ENCODE measurements around the gene PLIN3. TPM values are rescaled to one million over a fixed set of nuclear protein-coding genes. Genes with fewer than 3 reads are reported as not detected.

PLIN3 gene
- total RNA-seq (2022; extraction: Qiagen RNA extraction), result 158 to 172 TPM (median 162 TPM) in 5 replicates

DNA sequence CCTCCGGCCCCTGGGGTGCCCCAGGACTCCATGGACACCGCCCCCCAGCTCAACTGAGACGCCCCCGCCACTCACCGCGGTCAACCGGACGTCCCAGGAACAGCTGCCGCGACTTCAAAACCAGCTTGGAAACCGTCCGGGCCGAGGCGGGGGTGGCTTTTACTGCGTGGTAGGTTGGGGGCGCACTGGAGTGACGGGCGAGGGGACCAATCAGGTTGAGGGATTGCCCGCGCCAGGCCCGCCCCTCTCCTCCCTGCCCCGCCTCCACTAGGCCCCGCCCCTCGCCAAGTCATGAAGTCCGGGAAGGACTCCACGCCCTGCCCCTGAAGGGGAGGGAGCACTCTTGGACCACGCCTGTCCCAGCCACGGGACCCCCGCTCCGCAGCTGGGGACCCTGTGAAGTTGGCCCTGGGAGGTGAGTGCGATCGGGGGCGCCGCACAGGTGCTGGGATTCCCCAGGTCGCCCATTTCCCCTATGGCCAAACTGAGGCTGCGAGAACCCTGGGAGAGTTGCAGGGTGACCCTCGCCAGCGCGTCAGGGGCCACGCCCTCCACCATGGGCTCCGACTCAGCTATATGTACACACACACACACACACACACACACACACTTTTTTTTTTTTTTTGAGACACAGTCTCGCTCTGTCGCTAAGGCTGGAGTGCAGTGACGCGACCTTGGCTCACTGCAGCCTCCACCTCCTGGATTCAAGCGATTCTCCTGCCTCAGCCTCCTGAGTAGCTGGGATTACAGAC lies at the start of gene PLIN3:
Gene PLIN3 (minus strand): TSS at position 134 of the 752 bp plus-strand sequence. CDS start 6,273 bp downstream, outside the sequence.

GRCh38 chr19:4909156-4909896 lies 41.9 kb upstream of the PLIN3 start, which contains the start of gene UHRF1:
Gene UHRF1 (plus strand): TSS chr19:4909501. CDS start chr19:4910886, 1,385 bp downstream.

DNA sequence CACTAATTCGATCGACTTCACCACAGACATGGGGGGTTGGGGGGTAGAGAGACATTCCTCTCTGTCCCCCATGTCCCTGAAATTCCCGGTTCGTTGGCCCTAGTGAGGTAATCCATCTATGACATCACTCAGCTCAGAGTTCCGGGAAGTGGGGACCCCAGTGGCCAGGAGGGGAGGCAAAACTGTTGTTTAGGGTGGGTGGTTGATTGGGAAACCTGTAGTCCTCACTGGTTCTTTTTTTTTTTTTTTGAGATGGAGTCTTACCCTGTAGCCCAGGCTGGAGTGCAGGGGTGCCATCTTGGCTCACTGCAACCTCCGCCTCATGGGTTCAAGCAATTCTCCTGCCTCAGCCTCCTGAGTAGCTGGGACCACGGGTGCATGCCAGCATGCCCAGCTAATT lies 35.3 kb upstream of the PLIN3 start, which contains the start of gene ARRDC5:
Gene ARRDC5 (minus strand): TSS at position 101 of the 400 bp plus-strand sequence. CDS start 71 bp downstream, at position 30.

DNA sequence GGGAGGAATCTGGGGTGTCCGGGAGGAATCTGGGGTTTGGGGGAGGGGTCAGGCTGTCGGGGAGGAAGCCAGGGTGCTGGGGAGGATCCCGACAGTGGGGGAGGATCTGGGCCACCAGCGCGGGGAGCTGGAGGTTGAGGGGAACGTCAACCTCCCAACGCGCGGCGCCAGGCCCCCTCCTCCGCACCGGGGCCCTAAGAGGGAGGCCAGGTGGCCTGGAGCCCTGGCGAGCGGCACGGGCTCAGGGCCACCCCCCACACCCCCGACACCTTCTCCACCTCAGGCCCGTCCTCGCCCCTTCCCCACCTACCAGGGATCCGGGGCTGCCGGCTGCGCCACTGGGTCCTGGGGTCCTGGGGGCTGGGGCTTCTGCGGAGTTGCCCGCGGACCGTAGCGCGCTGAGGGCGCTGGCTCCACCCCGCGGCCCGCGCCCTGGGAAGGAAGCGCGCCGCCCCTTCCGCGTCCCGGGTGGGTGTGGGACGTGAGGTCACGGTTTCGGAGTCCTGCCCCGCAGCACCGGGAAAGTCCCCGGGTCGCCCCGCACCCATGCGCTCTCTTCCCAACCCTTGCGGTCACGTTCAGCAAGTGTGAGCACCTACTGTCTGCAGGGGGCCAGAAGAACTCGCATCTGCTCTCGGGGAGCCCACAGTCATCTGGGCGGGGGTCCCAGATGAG lies 36.0 kb downstream of the PLIN3 start, which contains the start of gene TICAM1:
Gene TICAM1 (minus strand): TSS at position 409 of the 675 bp plus-strand sequence. CDS start 13,335 bp downstream, outside the sequence.

GRCh38 chr19:4791183-4792018 lies 76.1 kb downstream of the PLIN3 start, which contains the start of gene FEM1A:
Gene FEM1A (plus strand): TSS chr19:4791734. CDS start chr19:4791855, 121 bp downstream.

Other genes starting within 250 kb of the PLIN3 start
- 2.9 to 4.0 TPM (median 3.9 TPM) in 5 replicates for gene TNFAIP8L1, start 228.2 kb downstream of the PLIN3 start, total RNA-seq (2022; extraction: Qiagen RNA extraction)
- 108 to 143 TPM (median 136 TPM) in 5 replicates for gene MYDGF, start 197.3 kb downstream of the PLIN3 start, total RNA-seq (2022; extraction: Qiagen RNA extraction)
- 55.3 to 63.7 TPM (median 59.3 TPM) in 5 replicates for gene DPP9, start 143.8 kb downstream of the PLIN3 start, total RNA-seq (2022; extraction: Qiagen RNA extraction)
- 5.2 to 6.3 TPM (median 5.7 TPM) in 5 replicates for gene FEM1A, start 75.9 kb downstream of the PLIN3 start, total RNA-seq (2022; extraction: Qiagen RNA extraction)
- 8.6 to 10.3 TPM (median 9.4 TPM) in 5 replicates for gene TICAM1, start 36.0 kb downstream of the PLIN3 start, total RNA-seq (2022; extraction: Qiagen RNA extraction)
- not detected in 5 replicates for gene ARRDC5, start 35.2 kb upstream of the PLIN3 start, total RNA-seq (2022; extraction: Qiagen RNA extraction)
- gene UHRF1, start 41.8 kb upstream of the PLIN3 start, total RNA-seq (2022; extraction: Qiagen RNA extraction), result 41.2 to 50.6 TPM (median 43.5 TPM) in 5 replicates
- gene KDM4B, start 101.4 kb upstream of the PLIN3 start, total RNA-seq (2022; extraction: Qiagen RNA extraction), result 7.5 to 9.6 TPM (median 8.6 TPM) in 5 replicates

Measured in A549 treated with Hydrocortisone at 1 μM for 4 hours (cell line).